CD8-positive, alpha-beta memory T cell (primary cell): Measurements from ENCODE around the gene ZBTB16. TPM values are rescaled to one million over a fixed set of nuclear protein-coding genes. Genes with fewer than 3 reads are reported as not detected.

ENCODE experiments used
- CTCF ChIA-PET: fragments of 350-600 bp; sonication (Branson Sonifier 250); formaldehyde crosslinking; loops from one replicate; lab custom pipeline; 2021; ENCODE audit warnings: antibody characterized with exemption; lab: Charles Lee
- POLR2A ChIA-PET: fragments of 350-600 bp; sonication (Branson Sonifier 250); formaldehyde crosslinking; loops from one replicate; lab custom pipeline; 2021; ENCODE audit warnings: antibody characterized with exemption; lab: Charles Lee
- DNase-seq, 5 donors: peaks; one replicate each; pipeline versions ENCODE4 v3.0.0 to v3.0.0-alpha.2; 2020 to 2022; ENCODE audit warnings: mixed read lengths in 1 of 5
- H3K27ac ChIP-seq: one replicate; pipeline ENCODE4 v1.7.0; 2013; ENCODE audit warnings: low read depth, mild to moderate bottlenecking, low read length, moderate library complexity
- H3K27me3 ChIP-seq: 2 replicates; pipeline ENCODE4 v1.7.0; 2013; ENCODE audit warnings: low read length, mild to moderate bottlenecking; ENCODE audit not compliant: insufficient read depth, poor library complexity, severe bottlenecking
- H3K36me3 ChIP-seq: 2 replicates; pipeline ENCODE4 v1.7.0; 2013; ENCODE audit warnings: mild to moderate bottlenecking, low read length, moderate library complexity; ENCODE audit not compliant: insufficient read depth
- H3K4me1 ChIP-seq: 2 replicates; pipeline ENCODE4 v1.7.0; 2013; ENCODE audit warnings: mild to moderate bottlenecking, low read length, moderate library complexity; ENCODE audit not compliant: insufficient read depth
- H3K4me3 ChIP-seq: 2 replicates; pipeline ENCODE4 v1.7.0; 2013; ENCODE audit warnings: mild to moderate bottlenecking, low read length
- H3K9me3 ChIP-seq: 2 replicates; pipeline ENCODE4 v1.7.0; 2013; ENCODE audit warnings: mild to moderate bottlenecking, low read length
- H3K27ac Mint-ChIP-seq, 8 donors: one replicate each; pipeline ENCODE4 v1.8.0; 2020 to 2021; ENCODE audit warnings: mixed read lengths in 8 of 8, mild to moderate bottlenecking in 6 of 8, inconsistent platforms in 3 of 8, moderate library complexity in 3 of 8
- H3K27me3 Mint-ChIP-seq, 2 donors: one replicate each; pipeline ENCODE4 v1.8.0; 2020 to 2021; ENCODE audit warnings: mixed read lengths in 2 of 2, mild to moderate bottlenecking in 1 of 2, moderate library complexity in 1 of 2
- H3K36me3 Mint-ChIP-seq, 3 donors: one replicate each; pipeline ENCODE4 v1.8.0; 2020 to 2021; ENCODE audit warnings: mixed read lengths in 3 of 3, inconsistent platforms in 1 of 3, mild to moderate bottlenecking in 1 of 3
- H3K4me1 Mint-ChIP-seq, 3 donors: one replicate each; pipeline ENCODE4 v1.8.0; 2020 to 2021; ENCODE audit warnings: mixed read lengths in 3 of 3, inconsistent platforms in 1 of 3, mild to moderate bottlenecking in 1 of 3
- H3K4me3 Mint-ChIP-seq, 7 donors: one replicate each; pipeline ENCODE4 v1.8.0; 2020 to 2021; ENCODE audit warnings: mixed read lengths in 7 of 7, mild to moderate bottlenecking in 6 of 7, moderate library complexity in 4 of 7, inconsistent platforms in 2 of 7
- H3K9me3 Mint-ChIP-seq, 5 donors: one replicate each; pipeline ENCODE4 v1.8.0; 2020 to 2022; ENCODE audit warnings: mixed read lengths in 5 of 5, mild to moderate bottlenecking in 3 of 5, moderate library complexity in 2 of 5, inconsistent platforms in 1 of 5
- polyA plus RNA-seq: library from polyadenylated mRNA; unstranded; fragments of 300-500 nt; fragmentation: Illumina TruSeq; gene quantifications from one replicate; pipeline ENCODE4 v1.2.3, GENCODE V29; 2021
- total RNA-seq, 2 experiments: library from RNA; stranded (reverse); gene quantifications; one replicate each; pipeline ENCODE4 v1.2.3, GENCODE V29; 2021

Gene ZBTB16
- total and polyA plus RNA-seq, 3 experiments from 2014 or later: 2.1 to 71.9 (median 2.2) TPM

DNA sequence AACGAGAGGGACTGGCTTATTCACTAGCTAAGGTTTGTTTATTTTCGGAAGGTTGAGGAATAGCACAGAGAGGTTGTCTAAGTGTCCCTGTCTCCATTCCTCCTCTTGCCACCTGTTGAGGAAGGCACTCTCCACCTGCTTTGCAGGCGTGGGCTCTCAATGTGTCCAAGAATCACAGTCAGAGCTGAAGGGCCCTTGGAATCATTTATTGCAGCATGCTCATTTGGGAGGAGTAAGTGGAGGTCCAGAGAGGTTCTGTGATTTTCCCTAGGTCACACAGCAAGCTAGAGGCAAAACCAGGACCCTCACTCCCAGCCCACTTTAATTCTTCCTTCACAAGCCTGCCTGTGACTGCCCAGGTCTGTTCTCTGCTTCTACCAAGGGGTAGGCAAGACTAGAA lies 21.3 kb downstream of the ZBTB16 start:
- no peak overlapping the region for H3K4me3 ChIP-seq
- no peaks in the 10 kb centered on the region for H3K9me3 ChIP-seq
- H3K27me3 Mint-ChIP-seq: peaks cover 5 to 11% of the 10 kb centered on the region in 2 donors
- peak overlapping the region; percentile 63 to 99 (median 98) for H3K27ac Mint-ChIP-seq
- H3K36me3 Mint-ChIP-seq: peaks cover 0 to 5% (median 0%) of the 10 kb centered on the region in 3 donors
- H3K9me3 Mint-ChIP-seq: no peaks in the 10 kb centered on the region
- ChIA-PET CTCF (interaction anchor here (1.0 to 1.8 kb wide), 3 partner anchors 20 to 112 kb away, joined by 3 to 4 read pairs (median 3); no protein-coding TSS in a partner anchor), POLR2A (interaction anchor here (0.8 kb wide), 2 partner anchors 21 to 206 kb away, joined by 3 read pairs; no protein-coding TSS in a partner anchor)
- peaks cover 71 to 89% (median 83%) of the 10 kb centered on the region in 3 donors for H3K4me1 Mint-ChIP-seq
- H3K36me3 ChIP-seq: no peaks in the 10 kb centered on the region
- H3K27me3 ChIP-seq: no peaks in the 10 kb centered on the region
- H3K4me3 Mint-ChIP-seq: peak overlapping the region in 5 of 7 donors; percentile 3 to 98 (median 67)
- H3K4me1 ChIP-seq: peaks cover 35% of the 10 kb centered on the region
- no peak overlapping the region for H3K27ac ChIP-seq
- DNase-seq: no peak

DNA sequence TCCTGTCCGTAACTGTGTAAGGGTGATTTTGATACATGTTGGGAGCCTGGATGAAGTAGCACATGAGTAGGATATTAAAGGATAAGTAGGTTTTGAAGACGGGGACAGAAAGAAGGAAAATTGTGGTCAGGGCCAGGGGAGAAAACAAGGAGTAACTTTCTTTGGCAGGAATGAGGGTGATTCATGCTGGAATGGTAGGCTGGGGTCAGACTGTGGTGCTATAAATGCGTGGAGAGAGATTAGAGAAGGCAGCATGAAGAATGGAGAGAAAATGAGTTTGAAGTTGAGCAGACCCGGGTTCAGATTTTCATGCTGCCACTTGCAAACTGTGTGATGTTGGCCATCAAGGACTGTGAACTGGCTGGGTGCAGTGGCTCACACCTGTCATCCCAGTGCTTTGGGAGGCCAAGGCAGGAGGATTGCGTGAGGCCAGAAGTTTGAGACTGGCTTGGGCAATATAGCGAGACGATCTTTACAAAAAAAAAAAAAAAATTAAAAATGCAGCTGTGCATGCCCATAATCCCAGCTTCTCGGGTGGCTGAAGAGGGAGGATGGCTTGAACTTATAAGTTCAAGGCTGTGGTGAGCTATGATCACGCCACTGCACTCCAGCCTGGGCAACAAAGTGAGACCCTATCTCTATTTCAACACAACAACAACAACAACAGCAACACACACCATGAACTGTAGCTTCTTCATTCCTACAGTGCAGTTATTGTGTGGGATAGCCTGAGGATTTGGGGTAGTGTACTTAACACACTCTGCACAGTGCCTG lies 22.3 kb downstream of the ZBTB16 start:
- Mint-ChIP-seq H3K27ac (peak overlapping the region; percentile 36 to 99 (median 96)), H3K36me3 (peaks cover 0 to 6% (median 0%) of the 10 kb centered on the region in 3 donors), H3K4me1 (peaks cover 62 to 90% (median 78%) of the 10 kb centered on the region in 3 donors), H3K9me3 (no peaks in the 10 kb centered on the region), H3K27me3 (peaks cover 5 to 11% of the 10 kb centered on the region in 2 donors), H3K4me3 (peak overlapping the region in 5 of 7 donors; percentile 49 to 98 (median 67))
- Histone ChIP-seq H3K27ac (no peak overlapping the region), H3K27me3 (no peaks in the 10 kb centered on the region), H3K4me1 (peaks cover 28% of the 10 kb centered on the region), H3K36me3 (no peaks in the 10 kb centered on the region), H3K4me3 (no peak overlapping the region), H3K9me3 (no peaks in the 10 kb centered on the region)
- CTCF ChIA-PET: interaction anchor here (0.9 to 1.8 kb wide), 2 partner anchors 21 to 179 kb away, joined by 3 to 4 read pairs; no protein-coding TSS in a partner anchor
- POLR2A ChIA-PET: no interaction called here
- DNase-seq: no peak

DNA sequence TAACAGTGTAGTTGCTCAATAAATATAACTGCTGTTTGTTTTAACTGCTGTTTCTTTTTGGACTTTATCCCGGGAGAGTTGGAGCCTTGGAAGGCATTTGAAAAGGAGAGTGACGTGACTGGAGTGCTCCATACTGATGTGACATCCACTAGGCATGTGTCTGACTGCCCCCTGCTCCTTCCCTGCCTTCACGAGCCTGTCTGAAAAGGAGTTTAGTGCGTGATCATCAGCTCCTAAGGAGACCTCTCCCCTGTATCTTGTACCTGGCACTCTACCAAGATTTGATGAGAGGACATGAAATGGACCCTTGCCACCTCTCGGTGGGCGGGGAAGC lies 22.9 kb downstream of the ZBTB16 start:
- no peaks in the 10 kb centered on the region for H3K27me3 ChIP-seq
- peaks cover 0 to 4% (median 0%) of the 10 kb centered on the region in 3 donors for H3K36me3 Mint-ChIP-seq
- peaks cover 5 to 11% of the 10 kb centered on the region in 2 donors for H3K27me3 Mint-ChIP-seq
- DNase-seq: no peak
- H3K4me3 ChIP-seq: no peak overlapping the region
- no peaks in the 10 kb centered on the region for H3K9me3 ChIP-seq
- peak overlapping the region in 4 of 7 donors; percentile 49 to 98 (median 63) for H3K4me3 Mint-ChIP-seq
- CTCF ChIA-PET: interaction anchor here (0.9 kb wide), 1 partner anchor 179 kb away, joined by 3 read pairs; no protein-coding TSS in a partner anchor
- peaks cover 62 to 90% (median 78%) of the 10 kb centered on the region in 3 donors for H3K4me1 Mint-ChIP-seq
- peaks cover 28% of the 10 kb centered on the region for H3K4me1 ChIP-seq
- POLR2A ChIA-PET: no interaction called here
- H3K27ac Mint-ChIP-seq: peak overlapping the region in 7 of 8 donors; percentile 58 to 99 (median 98)
- no peak overlapping the region for H3K27ac ChIP-seq
- H3K9me3 Mint-ChIP-seq: no peaks in the 10 kb centered on the region
- H3K36me3 ChIP-seq: no peaks in the 10 kb centered on the region

DNA sequence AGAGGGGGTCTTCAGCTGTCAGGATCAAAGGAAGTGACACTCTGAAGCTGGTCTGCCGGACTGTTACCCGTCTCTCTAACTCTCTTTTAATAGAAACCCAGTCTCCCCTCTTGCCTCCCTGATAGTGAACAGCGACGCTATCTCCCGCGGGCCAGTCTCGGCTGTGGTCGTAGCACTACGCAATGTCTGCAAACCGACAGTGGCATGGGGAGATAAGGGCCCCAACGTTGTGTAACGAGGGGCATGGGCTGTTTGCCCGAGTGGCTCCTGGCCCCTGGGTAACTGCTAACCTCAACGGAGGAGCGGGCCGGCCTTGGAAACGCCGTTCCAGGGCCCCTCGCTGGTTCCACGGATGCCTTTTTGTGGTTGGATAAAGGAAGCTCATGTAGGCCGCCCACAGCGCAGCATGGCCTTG lies 23.3 kb downstream of the ZBTB16 start:
- H3K4me1 Mint-ChIP-seq: peaks cover 62 to 90% (median 78%) of the 10 kb centered on the region in 3 donors
- Histone ChIP-seq H3K4me1 (peaks cover 28% of the 10 kb centered on the region), H3K9me3 (no peaks in the 10 kb centered on the region), H3K27ac (no peak overlapping the region), H3K27me3 (no peaks in the 10 kb centered on the region), H3K4me3 (no peak overlapping the region), H3K36me3 (no peaks in the 10 kb centered on the region)
- ChIA-PET POLR2A (interaction anchor here (0.5 kb wide), 1 partner anchor 17 kb away, joined by 3 read pairs; no protein-coding TSS in a partner anchor), CTCF (interaction anchor here (0.9 kb wide), 1 partner anchor 178 kb away, joined by 3 read pairs; no protein-coding TSS in a partner anchor)
- H3K36me3 Mint-ChIP-seq: peaks cover 0 to 3% (median 0%) of the 10 kb centered on the region in 3 donors
- peak overlapping the region in 5 of 7 donors; percentile 20 to 98 (median 59) for H3K4me3 Mint-ChIP-seq
- DNase-seq: peak in 1 of 5 donors; percentile 34
- peak overlapping the region in 7 of 8 donors; percentile 58 to 99 (median 98) for H3K27ac Mint-ChIP-seq
- H3K9me3 Mint-ChIP-seq: no peaks in the 10 kb centered on the region
- peaks cover 5 to 11% of the 10 kb centered on the region in 2 donors for H3K27me3 Mint-ChIP-seq

DNA sequence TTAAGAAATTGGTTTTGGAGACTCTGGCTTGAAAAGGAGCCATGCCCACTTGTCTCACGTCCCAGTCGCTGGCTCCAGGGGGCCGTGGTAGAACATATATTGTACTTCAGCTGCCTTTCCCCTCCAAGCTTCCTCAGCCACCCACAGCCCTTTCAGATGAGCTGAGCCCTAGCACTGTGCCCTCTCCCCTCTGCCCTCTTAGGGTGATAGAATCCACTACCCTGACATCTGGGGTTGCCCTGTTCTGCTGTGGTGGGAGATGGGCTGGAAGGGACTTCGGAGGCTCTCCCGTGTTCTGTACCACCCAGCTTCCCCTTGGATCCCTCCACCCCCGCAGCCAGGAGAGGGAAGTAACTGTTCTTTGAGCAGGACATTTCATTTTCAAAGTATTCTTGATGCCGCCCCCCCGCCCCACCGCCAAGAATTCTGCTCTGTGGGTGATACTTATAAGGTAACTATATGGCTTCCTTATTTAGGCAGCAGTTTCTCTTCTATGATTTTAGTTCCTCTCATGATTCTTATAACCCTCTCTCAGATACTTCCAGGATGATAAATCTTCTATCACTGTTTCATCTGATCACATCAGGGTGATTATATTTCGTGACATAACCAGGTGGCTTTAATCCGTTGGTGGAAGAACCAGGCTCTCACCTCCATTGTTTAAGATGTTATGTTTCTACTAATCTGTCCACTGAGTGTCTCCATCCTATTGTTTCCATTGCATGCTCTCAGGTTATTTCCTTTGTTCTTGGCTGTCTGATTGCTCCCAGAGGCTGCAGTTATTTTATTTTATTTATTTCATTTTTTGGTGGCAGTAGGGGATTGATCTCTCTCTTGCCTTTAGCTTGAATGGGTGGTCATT lies 24.1 kb downstream of the ZBTB16 start:
- peak overlapping the region in 6 of 7 donors; percentile 14 to 98 (median 54) for H3K4me3 Mint-ChIP-seq
- no peak overlapping the region for H3K4me3 ChIP-seq
- no peaks in the 10 kb centered on the region for H3K36me3 ChIP-seq
- POLR2A ChIA-PET: interaction anchor here (0.5 kb wide), 1 partner anchor 16 kb away, joined by 3 read pairs; no protein-coding TSS in a partner anchor
- no peak overlapping the region for H3K27ac ChIP-seq
- no peak for DNase-seq
- H3K27me3 ChIP-seq: no peaks in the 10 kb centered on the region
- peaks cover 19% of the 10 kb centered on the region for H3K4me1 ChIP-seq
- peaks cover 0 to 3% (median 0%) of the 10 kb centered on the region in 3 donors for H3K36me3 Mint-ChIP-seq
- CTCF ChIA-PET: no interaction called here
- H3K27ac Mint-ChIP-seq: peak overlapping the region in 7 of 8 donors; percentile 58 to 99 (median 98)
- no peaks in the 10 kb centered on the region for H3K9me3 Mint-ChIP-seq
- H3K4me1 Mint-ChIP-seq: peaks cover 55 to 87% (median 72%) of the 10 kb centered on the region in 3 donors
- H3K27me3 Mint-ChIP-seq: peaks cover 7 to 11% of the 10 kb centered on the region in 2 donors
- no peaks in the 10 kb centered on the region for H3K9me3 ChIP-seq

DNA sequence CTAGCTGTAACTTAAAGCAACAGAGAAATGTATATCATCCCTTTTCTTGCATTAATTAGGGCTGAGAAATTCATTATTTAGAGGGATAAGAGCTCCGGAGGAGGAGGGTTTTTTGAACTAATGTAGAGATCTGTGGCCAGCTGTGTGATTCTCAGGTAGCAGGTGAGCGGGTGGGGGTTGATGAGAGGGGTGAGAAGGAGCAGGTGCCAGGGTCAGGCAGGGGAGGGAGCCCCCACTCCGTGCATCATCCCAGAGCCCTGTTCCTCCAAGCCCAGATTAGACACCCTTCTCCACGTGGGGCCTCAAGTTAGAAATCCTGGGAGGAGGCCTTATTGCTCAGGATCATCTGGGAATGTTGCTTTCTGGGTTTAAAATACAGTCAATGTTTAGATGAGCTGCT lies 24.9 kb downstream of the ZBTB16 start:
- ChIA-PET CTCF (no interaction called here), POLR2A (interaction anchor here (0.5 kb wide), 1 partner anchor 1964 kb away, joined by 6 read pairs; no protein-coding TSS in a partner anchor)
- peaks cover 0 to 3% (median 0%) of the 10 kb centered on the region in 3 donors for H3K36me3 Mint-ChIP-seq
- no peak overlapping the region for H3K4me3 ChIP-seq
- no peaks in the 10 kb centered on the region for H3K36me3 ChIP-seq
- H3K9me3 Mint-ChIP-seq: no peaks in the 10 kb centered on the region
- H3K27ac ChIP-seq: no peak overlapping the region
- H3K27me3 ChIP-seq: no peaks in the 10 kb centered on the region
- H3K4me1 ChIP-seq: peaks cover 19% of the 10 kb centered on the region
- peaks cover 7 to 11% of the 10 kb centered on the region in 2 donors for H3K27me3 Mint-ChIP-seq
- peak overlapping the region in 3 of 7 donors; percentile 8 to 98 (median 67) for H3K4me3 Mint-ChIP-seq
- no peaks in the 10 kb centered on the region for H3K9me3 ChIP-seq
- DNase-seq: no peak
- peak overlapping the region in 6 of 8 donors; percentile 63 to 99 (median 98) for H3K27ac Mint-ChIP-seq
- peaks cover 47 to 84% (median 73%) of the 10 kb centered on the region in 3 donors for H3K4me1 Mint-ChIP-seq

DNA sequence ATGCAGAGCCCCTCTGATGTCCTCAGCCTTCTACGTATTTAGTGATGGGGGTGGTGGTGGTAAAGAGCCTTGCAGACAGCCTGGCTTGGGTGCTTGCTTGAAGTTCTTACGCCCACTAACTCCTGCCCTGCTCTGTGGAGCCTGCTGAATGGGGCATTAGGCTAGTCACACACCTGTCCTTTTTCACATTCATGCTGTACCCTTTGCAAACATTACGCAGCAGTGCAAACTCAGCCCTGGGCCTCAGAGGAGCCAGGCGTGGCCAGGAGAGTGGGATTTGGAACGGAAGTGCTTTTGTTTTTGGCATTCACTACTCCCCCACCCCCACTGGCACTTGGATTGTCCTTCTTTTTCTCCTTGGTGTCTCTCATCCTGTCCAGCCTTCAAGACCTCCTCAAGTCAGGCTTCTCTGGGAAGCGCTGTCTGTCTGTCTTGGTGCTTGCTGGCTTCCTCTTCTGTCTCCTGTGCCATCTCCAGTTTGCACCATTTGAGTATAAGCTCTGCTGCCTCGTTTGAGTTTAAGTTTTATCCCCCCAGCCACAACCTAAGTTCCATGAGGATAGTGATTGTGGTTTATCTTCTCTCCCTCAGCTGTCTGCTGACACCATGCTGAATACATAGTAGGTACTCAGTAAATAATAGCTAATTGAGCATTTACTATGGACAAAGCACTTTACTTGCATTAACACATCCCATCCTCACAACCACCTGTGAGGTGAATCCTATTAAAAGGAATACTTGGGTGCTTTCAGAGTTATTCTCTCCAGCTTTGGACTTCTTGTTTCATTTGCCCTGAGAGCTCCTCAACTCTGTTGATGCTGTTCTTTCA lies 26.7 kb downstream of the ZBTB16 start:
- no peaks in the 10 kb centered on the region for H3K9me3 Mint-ChIP-seq
- Histone ChIP-seq H3K27me3 (no peaks in the 10 kb centered on the region), H3K4me3 (no peak overlapping the region), H3K36me3 (no peaks in the 10 kb centered on the region), H3K4me1 (peaks cover 11% of the 10 kb centered on the region), H3K9me3 (no peaks in the 10 kb centered on the region), H3K27ac (no peak overlapping the region)
- H3K27me3 Mint-ChIP-seq: peaks cover 7 to 11% of the 10 kb centered on the region in 2 donors
- H3K4me3 Mint-ChIP-seq: peak overlapping the region in 1 of 7 donors; percentile 59
- peaks cover 0 to 3% (median 0%) of the 10 kb centered on the region in 3 donors for H3K36me3 Mint-ChIP-seq
- POLR2A ChIA-PET: no interaction called here
- CTCF ChIA-PET: no interaction called here
- no peak for DNase-seq
- H3K4me1 Mint-ChIP-seq: peaks cover 29 to 82% (median 63%) of the 10 kb centered on the region in 3 donors
- peak overlapping the region in 6 of 8 donors; percentile 77 to 99 (median 88) for H3K27ac Mint-ChIP-seq
